ENCODE data around the gene ERVK3-1.
"Not testable (repeated sequence)": the region's sequence is repeated elsewhere in the genome, so short reads cannot be mapped to it uniquely, and the experiment has no call there.

The ERVK3-1 gene, protein sequence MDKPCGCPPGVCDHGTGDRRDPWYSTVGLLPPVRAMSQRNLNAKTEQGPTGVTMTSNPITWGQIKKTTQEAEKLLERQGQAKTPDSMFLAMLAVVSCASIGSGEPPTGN
- 5.3 to 15.7 (median 7.7) reads per million in 18 experiments for total RNA-seq

DNA sequence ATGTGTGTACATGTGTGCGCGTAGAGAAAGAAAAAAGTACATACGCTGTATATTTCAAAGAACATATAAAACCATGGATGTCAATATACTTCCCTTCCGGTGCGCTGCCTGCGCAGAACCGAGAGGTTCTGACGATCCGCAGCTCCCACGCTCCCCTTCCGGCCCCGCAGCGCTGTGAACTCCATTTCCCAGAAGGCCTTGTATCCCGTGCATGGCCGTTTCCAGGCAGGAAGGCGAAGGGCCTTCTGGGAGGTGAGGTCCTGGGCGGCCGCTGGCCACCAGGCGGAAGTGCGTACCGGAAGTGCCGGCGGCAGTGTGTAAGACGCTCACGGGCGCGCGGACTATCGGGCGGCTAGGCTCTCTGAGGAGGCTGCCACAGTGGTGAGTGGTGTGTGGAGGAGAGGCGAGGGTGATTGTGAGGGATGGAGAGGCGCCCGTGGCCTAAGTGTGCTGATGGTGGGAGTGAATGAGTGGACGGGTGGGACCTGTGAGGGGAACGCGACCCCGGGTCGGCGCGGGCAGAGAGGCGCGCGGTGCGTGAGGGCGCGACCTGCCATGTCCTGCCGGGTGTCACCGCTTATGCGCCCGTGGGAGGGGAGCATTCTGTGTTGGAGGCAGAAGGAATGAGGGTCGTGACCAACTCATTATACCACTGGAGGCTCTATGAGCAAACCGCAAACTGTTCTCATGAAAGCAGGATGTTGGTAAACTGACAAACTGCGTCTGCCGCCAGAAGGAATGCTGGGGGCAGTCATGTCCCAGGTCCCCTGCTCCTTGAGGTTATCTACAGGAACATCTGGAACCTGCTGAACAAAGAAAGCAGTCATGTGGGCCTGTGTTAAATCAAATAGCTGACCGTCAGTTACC lies at the start of gene ERVK3-1:
Gene ERVK3-1, plus strand, starts transcription at position 313 of the 867 bp plus-strand sequence. CDS start 6,792 bp downstream, outside the sequence.
- peak; percentile 99 for DNase-seq

DNA sequence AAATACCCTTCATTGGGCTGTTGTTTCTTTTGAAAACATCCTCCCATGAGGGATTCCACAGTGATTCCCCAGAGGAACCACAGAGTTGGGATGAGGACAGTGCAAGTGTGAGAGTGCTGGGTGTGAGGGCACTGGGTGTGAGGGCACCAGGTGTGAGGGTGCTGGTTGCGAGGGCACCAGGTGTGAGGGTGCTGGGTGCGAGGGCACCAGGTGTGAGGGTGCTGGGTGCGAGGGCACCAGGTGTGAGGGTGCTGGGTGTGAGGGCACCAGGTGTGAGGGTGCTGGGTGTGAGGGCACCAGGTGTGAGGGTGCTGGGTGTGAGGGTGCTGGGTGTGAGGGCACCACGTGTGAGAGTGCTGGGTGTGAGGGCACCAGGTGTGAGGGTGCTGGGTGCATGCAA lies 46.9 kb upstream of the ERVK3-1 start:
- DNase-seq: not testable (repeated sequence)

DNA sequence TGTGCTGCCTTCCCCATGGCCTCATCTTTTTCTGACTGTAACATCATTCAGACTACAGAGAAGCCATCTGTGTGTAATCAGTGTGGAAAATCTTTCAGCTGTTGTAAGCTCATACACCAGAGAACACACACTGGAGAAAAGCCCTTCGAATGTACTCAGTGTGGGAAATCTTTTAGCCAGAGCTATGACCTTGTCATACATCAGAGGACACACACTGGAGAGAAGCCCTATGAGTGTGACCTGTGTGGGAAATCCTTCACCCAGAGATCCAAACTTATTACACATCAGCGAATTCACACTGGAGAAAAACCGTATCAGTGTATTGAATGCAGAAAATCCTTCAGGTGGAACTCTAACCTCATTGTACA lies 43.6 kb upstream of the ERVK3-1 start:
- DNase-seq: no peak

DNA sequence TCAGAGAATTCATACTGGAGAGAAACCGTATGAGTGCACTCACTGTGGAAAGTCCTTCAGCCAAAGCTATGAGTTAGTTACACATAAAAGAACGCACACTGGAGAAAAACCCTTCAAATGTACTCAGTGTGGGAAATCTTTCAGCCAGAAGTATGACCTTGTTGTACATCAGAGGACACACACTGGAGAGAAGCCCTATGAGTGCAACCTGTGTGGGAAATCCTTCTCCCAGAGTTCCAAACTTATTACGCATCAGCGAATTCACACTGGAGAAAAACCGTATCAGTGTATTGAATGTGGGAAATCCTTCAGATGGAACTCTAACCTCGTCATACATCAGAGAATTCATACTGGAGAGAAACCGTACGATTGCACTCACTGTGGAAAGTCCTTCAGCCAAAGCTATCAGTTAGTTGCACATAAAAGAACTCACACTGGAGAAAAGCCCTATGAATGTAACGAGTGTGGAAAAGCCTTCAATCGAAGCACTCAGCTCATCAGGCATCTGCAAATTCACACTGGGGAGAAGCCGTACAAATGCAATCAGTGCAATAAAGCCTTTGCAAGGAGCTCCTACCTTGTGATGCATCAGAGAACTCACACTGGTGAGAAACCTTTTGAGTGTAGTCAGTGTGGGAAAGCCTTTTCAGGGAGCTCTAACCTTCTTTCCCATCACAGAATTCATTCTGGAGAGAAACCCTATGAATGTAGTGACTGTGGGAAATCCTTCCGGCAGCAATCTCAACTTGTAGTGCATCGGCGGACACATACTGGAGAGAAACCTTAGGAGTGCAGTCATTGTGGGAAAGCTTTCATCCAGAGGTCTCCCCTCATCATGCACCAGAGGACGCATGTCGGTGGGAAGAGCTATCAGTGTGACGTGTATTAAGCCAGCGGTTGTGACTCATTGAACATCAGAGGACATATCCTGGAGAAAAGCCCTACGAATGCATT lies 42.9 kb upstream of the ERVK3-1 start:
- no peak for DNase-seq

DNA sequence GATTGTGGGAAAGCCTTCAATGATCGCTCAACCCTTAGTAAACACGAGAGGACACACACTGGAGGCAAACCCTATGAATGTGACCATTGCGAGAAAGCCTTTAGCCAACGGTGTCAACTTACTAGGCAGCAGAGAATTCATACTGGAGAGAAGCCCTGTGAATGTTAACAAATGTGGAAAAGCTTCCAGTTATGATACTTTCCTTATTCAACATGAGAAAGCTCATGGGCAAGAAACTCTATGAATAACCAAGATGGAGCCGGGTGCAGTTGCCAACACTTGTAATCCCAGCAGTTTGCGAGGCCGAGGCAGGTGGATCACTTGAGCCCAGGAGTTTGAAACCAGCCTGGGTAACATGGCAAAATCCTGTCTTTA lies 42.3 kb upstream of the ERVK3-1 start:
- DNase-seq: no peak

DNA sequence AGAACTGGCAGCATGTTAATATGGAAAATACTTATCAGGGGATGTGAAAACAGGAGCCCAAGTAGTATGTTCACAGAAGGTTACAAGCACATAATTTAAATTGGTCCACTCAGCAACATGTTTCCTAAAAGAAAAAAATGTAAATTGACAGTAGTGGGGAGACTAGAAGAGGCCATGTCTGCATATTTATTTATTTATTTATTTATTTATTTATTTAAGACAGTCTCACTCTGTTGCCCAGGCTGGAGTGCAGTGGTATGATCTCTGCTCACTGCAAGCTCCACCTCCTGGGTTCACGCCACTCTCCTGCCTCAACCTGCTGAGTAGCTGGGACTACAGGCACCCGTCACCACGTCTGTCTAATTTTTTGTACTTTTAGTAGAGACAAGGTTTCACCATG lies 40.1 kb upstream of the ERVK3-1 start:
- no peak for DNase-seq

DNA sequence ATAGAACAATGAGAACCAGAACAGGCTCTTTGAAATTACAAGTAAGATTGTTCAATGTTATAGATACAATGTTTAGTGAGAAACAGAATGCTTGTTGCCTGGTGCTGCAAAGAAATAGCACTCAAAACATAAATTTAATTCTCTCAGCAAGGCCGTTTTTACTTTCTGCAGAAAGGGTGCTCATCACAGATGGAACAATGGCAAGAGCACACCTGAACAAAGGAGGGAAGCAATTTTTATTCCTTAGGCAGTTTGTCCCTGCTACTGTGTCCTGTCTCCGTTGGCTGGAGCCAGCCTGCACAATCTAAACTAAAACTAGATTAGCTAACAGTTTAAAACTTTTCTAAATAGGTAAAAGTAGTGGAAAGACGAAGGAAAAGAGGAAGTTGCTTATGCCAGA lies 36.8 kb upstream of the ERVK3-1 start:
- no peak for DNase-seq

DNA sequence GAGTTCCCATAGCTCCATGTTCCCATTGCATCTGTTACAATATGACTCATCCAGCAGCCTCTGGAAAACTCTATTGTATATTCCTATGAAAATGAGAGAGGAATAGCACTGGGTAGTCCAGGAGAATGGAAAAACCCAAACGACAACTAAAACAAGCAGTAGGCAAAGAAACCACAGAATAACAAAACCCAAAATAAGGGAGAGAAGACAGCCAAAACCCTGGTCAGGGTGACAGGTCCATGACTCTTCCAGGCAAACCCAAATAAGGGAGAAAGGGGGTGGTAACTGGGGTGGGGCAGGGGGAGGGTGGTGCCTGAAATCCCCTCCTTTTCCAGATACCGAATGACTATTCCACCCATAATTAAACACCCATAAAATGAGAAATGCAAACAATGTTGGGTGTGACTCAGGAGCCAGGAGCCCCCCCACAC lies 30.4 kb upstream of the ERVK3-1 start:
- no peak for DNase-seq

DNA sequence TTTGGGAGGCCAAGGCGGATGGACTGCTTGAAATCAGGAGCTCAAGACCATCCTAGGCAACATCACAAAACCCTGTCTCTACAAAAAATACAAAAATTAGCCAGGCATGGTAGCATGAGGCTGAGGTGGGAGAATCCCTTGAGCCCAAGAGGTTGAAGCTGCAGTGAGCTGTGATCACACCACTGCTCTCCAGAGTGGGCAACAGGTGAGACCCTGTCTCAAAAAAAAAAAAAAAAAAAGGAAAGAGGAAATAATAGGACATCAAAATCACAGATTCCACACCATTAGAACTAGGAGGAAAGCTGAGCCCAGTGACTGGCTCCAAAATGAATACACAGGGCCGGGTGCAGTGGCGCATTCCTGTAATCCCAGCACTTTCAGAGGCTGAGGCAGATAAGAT lies 29.6 kb upstream of the ERVK3-1 start:
- no peak for DNase-seq

DNA sequence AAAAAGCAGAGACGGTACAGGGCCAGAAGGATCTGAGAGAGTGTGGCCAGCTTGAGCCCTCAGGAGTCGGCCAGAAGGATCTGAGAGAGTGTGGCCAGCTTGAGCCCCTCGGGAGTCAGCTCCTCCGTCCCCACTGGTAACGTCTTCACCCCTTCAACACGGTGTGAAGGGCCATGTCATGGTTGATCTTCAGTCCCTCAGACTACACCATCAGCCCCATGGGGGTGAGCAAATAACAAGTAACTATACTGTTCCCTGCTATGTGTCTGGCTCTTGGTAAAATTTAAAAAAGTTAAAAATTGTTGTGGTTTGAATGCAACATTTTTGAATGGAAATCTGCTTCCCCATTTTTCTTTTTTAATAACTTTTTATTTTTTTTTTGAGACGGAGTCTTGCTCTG lies 28.0 kb upstream of the ERVK3-1 start:
- DNase-seq: no peak

DNA sequence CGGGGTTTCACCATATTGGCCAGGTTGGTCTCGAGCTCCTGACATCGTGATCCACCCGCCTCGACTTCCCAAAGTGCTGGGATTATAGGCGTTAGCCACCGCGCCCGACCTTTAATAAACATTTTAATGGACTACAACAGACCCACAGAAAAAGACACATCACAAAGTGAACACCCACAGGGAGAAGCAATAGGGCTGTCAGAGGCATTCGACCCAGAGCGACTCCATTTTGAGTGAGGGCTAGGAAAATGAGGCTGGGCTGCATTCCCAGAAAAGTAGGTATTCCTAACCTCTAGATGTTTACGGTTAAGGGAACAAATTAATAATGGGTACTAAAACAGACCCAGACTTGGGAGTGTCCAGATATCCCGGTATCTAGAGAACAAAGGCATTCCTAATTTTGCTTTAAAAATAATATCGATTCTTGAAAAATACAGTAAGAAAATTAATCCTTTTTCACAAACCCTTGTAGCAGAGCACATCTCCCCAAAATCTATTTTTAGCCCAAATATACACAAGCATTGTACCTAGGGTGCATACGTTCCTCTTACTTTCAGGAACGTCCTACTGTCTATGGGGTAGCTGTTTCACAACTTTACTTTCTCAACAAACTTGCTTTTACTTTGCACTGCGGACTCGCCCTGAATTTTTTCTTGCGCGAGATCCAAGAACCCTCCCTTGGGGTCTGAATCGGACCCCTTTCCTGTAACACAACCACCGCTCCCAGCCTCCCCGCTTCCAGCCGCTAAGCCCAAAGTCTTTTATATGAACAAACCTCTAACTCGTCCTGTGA lies 27.2 kb upstream of the ERVK3-1 start:
- no peak for DNase-seq

DNA sequence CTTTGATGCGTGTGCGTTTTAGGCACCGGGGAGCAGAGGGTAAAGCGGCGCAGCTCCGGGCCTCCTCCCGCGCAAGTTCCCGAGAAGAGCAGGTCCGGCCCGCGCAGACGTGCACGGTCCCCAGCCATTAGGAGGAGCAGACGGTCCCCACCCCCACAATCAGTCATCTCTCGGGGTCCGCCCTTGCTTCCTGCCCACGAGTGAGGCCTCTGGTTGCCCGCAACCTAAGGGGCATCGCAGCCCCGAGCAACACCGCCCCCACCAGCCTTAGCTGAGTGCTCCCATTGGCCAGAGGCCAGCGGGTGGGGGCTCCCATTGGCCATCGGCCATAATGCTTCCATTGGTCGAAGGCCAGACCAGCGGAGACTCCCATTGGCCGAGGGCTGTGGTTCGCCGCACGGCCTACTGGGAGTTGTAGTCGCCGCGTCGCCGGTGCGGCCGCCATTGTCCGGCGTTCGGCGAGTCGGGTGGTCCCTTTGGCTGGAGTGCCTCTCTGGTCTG lies 26.6 kb upstream of the ERVK3-1 start, which contains the start of gene ZNF8:
Gene ZNF8, plus strand, starts transcription at position 415 of the 501 bp plus-strand sequence. CDS start 127 bp downstream, outside the sequence.
- peak; percentile 99 to 100 for DNase-seq

DNA sequence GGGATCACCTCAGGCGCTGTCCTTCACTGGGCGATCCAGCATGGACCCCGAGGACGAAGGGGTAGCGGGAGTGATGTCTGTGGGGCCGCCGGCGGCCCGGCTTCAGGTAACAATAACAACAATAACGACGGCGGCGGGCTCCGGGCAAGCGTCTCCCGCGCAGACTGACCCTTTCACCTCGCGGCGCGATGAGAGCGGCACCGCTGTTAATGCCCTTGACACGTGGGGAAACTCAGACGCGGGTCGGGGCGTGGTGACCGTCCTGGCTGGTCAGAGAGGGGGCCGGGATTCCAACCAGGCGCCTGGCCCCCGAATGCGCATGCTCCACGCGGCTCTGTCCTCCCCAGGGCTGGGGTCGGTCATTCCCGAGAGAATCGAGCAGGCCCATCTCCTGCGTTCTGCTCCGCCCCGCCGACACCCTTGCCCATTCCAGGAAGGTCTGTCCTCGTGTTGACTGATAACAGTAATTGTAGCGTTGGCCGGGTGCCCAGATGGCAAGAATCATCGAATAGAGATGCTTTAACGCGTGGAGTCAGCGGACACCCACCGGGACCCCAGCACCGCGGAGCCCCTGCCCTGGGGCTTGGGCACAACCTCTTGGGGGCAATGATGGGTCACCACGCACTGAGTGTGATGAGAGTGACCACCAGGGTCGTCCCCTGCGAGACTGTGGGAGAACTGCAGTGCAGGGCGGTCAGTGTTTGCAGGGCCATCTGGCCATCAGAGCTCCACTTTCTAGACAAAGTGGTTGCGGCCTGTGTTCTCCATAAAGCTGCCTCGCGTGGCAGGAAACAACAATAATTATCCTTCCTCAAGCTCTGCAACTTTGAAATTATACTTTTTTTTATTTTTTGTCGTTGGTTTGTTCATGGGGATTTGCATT lies 25.9 kb upstream of the ERVK3-1 start:
- peak; percentile 22 to 37 for DNase-seq

DNA sequence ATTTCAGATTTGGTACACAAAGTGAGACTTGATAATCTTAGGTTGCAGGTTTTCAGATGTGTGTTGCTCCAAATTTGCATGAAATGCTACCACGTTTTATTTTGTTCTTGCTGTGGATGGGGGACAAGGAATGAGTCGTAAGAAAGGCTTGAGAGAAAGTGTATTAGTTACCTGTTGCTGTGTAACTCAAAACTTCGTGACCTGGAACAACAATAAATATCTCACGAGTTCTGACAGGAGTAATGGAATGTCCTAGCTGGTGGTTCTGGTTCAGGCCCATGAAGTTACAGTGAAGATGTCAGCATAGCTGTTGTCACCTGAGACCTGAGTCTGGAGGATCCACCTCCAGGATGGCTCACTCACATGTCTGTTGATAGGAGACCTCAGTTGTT lies 25.3 kb upstream of the ERVK3-1 start:
- no peak for DNase-seq

DNA sequence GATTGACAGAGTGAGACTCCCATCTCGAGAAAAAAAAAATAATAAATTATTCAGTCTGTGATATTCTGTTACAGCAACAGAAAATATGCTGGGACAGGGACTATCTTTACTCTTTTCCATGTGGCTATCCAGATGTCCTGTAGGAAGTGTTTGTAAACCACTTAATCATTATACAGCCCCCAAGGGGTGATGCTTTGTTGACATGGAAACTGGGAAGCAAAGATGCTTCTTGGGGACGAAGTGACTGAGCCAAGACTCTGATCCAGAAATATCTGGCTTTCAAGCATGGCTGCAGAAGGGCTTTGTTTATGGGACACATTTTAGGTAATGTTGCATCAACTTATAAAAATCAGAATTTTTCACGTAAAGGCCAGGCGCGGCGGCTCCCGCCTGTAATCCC lies 21.0 kb upstream of the ERVK3-1 start:
- no peak for DNase-seq

DNA sequence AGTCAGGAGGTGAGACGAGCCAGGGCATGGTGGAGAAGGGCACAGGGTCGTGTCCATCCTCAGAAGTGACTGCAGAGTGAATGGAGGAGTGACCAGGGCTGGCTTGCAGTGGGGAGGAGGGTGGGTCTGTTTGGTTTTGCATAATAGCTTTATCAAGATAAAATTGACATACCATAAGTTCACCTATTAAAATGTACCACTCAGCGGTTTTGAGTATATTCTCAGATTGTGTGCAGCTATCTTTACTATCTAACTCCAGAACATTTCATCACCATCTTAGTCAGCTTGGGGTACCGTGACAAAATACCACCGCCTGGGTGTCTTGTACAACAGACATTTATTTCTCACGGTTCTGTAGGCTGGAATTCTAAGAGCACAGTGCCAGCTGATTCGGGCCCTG lies 13.2 kb upstream of the ERVK3-1 start:
- DNase-seq: no peak

DNA sequence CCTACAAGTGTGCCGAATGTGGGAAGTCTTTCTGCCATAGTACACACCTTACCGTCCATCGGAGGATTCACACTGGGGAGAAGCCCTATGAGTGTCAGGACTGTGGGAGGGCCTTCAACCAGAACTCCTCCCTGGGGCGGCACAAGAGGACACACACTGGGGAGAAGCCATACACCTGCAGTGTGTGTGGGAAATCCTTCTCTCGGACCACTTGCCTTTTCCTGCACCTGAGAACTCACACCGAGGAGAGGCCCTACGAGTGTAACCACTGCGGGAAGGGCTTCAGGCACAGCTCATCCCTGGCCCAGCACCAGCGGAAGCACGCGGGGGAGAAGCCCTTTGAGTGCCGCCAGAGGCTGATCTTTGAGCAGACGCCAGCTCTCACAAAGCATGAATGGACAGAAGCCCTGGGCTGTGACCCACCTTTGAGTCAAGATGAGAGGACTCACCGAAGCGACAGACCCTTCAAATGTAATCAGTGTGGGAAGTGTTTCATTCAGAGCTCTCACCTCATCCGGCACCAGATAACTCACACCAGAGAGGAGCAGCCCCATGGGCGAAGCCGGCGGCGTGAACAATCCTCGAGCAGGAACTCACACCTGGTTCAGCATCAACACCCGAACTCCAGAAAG lies 10.3 kb upstream of the ERVK3-1 start:
- no peak for DNase-seq

DNA sequence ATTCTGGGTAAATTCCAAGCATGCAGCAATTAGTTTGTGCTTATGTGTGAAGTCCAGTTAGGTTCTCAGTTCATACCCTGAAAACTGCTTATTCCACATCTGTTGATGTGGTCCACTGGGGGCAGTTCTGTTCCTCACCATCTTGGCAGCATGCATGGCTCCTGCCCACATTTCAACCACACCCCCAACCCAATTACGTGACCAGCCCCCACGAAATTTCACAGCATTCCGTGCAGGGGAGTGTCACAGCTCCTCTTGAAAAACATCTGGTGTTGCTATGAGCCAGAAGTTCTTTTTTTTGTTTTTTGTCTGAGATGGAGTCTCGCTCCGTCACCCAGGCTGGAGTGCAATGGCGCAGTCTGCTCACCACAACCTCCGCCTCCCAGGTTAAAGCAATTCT lies 9.1 kb upstream of the ERVK3-1 start:
- no peak for DNase-seq

DNA sequence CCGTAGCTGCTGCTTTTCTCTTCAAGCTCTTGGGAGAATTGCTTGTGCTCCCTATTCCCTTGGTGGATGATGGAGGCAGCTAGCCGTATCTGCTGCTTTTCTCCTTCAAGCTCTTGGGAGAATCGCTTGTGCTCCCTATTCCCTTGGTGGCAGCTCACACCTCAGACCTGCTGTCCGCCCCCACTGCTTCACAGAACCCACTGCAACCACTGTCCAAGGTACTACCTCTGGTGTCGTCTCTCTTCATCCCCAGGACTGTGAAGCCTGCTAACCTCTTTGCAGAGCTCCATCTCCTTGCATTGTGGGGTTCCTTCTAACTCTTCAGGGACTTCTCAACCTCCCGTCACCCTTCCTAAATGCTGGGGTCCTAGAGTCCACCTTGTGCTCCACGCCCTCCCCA lies 4.6 kb upstream of the ERVK3-1 start:
- DNase-seq: no peak

DNA sequence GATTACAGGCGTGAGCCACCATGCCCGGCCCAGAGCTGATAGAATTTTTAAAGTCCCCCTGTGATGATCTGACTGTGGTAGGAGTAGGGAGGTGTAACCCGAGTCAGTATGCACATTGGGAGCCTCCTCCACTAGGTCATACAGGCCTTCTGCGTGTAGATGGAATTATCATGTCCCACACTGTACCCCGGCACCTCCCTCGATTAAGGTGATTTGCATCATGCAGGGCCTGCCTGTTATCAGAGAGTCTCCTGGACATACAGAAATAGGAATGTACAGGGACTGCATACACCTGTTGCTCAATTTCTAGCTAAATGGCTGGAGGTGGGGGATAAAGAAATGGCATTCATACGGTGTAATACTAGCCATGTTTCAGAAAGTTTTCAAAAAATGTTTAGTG lies 922 bp upstream of the ERVK3-1 start:
- DNase-seq: no peak

DNA sequence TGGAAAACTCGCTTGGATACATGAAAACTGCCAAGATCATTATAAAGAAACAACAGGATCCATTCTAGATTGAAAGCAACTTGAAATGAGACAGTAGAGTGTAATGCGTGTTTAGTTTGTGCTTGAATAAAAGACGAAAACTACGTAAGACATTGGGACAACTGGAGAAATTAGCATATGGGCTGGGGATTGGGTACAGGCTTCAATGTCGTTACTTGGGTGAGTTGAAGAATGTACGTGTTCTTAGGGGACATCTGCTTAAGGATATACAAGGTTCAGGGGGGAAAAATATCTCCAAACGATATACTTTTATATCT lies 471 bp upstream of the ERVK3-1 start:
- DNase-seq: no peak
